GM18873 (cell line): ENCODE measurements around the gene HSPB8.
"Not testable (repeated sequence)": the region's sequence is repeated elsewhere in the genome, so short reads cannot be mapped to it uniquely, and the experiment has no call there.

Source experiments
- ATAC-seq: cut with Tn5 transposase; IDR thresholded peaks from one replicate; pipeline ENCODE4 v1.9.1; 2021; ENCODE audit warnings: mild to moderate bottlenecking, moderate library complexity, moderate number of reproducible peaks; ENCODE audit not compliant: unreplicated experiment, low FRiP score

Gene HSPB8

DNA sequence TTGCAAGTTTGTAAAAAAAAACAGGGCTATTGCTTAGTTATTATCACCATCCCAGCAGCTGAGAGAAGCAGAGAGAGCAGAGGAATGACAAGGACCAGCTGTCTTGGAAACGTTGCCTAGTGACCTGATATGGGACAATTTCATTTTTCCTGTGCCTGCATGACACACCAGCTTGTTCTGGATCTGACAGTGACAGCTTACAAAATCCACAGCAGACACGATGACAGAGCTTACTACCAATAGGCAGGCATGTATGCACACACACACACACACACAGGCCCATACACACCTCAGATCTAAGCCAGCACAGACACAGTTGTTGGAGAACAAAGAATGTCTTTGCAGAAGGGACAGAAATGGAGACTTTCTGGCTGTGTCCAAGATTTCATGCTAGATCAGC is 25.4 kb downstream of the HSPB8 start:
- ATAC-seq, result no peak

- ATAC-seq, result no peak
Observed at GRCh38 chr12:119204671-119205285, 26.0 kb downstream of the HSPB8 start.

GRCh38 chr12:119206348-119207062 is 27.8 kb downstream of the HSPB8 start:
- ATAC-seq, result no peak

DNA sequence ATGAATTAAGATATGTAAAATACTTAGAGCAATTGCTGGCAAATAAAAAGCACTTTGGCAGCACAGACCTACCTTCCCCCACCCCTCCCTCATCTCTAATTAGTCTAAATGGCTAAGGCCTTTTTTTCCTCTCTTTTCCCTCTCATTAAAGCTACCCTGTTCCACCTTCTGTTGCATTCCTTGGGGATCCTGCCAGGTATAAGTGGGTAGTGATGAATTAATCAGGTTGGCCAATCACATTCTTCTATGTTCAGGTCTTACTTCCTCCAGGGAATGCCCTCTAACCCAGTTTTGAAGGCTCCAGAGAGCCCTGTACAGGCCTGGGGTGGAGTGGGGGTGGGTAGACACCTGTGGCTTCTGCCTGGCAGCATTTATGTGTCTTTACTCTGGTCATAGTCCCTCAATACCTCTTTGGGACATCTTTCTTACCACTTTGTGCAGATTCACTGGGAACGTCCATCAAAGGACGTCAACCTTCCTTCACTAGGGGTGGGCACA is 28.4 kb downstream of the HSPB8 start:
- ATAC-seq, result no peak

- ATAC-seq, result no peak
Observed at GRCh38 chr12:119208626-119209061, 29.9 kb downstream of the HSPB8 start.

DNA sequence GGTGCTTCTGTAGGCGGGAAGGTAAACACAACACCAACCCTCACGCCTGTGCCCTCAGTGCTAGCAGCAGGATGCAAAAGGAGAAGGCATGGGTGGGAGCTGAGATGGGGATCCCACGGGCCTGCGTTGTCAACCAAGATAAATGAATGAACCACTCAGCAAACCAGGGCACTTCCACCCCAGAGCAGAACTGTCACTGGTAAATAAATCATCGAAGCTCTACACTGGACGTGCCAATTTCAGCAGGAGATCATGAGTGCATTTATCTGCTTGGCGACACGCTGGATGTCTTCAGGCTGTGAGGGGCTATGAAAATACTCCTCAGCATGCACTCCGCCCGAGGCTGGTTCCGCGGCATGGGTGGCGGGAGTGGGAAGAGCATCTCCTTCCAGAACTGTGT is 33.2 kb downstream of the HSPB8 start:
- no peak for ATAC-seq

- no peak for ATAC-seq
Observed at GRCh38 chr12:119216084-119216483, 37.4 kb downstream of the HSPB8 start.

GRCh38 chr12:119218875-119219274 is 40.1 kb downstream of the HSPB8 start:
- not testable (repeated sequence) for ATAC-seq

DNA sequence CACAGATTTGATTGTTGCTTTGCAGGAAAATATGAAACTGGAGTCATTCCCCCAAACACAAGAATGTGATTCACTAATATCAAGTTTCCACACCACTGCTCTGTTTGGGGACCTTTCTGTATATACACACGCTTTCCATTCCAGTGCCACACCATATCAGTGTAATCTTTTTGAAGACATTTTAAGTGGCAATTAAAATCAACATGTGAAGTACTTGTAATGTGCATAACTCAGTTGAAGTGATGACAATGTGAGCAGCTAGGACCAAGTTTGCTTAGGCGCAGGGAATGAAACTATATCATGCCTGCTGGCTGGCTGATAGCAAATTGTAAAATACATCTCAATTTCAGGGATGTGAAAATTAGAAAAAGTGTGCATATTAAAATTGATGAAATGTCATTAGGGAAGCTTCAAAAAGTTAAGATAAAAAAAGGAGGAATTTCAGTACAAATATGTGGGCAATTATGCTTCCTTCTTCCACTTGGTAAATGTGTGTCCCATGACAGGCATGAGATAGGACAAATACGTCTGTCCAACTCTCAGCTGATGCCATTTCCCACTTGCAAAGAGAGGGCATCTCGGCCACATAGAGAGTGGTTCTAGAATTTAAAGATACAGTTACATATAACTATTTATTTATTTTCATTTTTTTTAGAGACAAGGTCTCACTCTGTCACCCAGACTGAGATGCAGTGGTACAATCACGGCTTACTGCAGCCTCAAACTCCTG is 43.7 kb downstream of the HSPB8 start:
- ATAC-seq, result no peak

GRCh38 chr12:119225454-119225853 is 46.7 kb downstream of the HSPB8 start:
- no peak for ATAC-seq

GRCh38 chr12:119227292-119227691 is 48.6 kb downstream of the HSPB8 start:
- ATAC-seq, result no peak

- no peak for ATAC-seq
Observed at GRCh38 chr12:119229205-119229604, 50.5 kb downstream of the HSPB8 start.

GRCh38 chr12:119229837-119230236 is 51.1 kb downstream of the HSPB8 start:
- ATAC-seq, result no peak

GRCh38 chr12:119230807-119231206 is 52.1 kb downstream of the HSPB8 start:
- ATAC-seq, result no peak

- no peak for ATAC-seq
Observed at GRCh38 chr12:119231774-119232173, 53.0 kb downstream of the HSPB8 start.

GRCh38 chr12:119235197-119235751 is 56.5 kb downstream of the HSPB8 start:
- no peak for ATAC-seq

- ATAC-seq, result no peak
Observed at GRCh38 chr12:119236372-119236771, 57.6 kb downstream of the HSPB8 start.

DNA sequence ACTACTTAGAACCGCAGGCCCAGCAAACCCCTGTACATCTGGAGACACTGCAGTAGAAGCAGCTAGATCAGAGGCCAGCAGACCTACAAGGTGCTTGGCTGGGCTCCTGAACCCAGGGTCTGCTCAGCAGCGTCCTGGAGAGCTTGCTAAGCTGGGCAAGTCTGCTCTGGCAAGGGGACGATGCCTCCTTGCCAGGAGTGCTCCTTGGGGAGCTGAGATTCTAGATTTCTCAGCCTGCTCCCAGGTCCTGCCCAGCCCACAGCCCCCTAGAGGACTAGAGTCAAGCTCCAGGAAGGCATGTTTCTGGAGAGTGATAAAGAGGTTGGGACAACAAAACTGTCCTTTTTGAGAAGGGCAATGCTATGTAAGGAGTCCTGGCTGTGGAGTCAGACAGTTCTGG is 60.3 kb downstream of the HSPB8 start:
- ATAC-seq, result no peak

- ATAC-seq, result no peak
Observed at GRCh38 chr12:119241049-119241448, 62.3 kb downstream of the HSPB8 start.

GRCh38 chr12:119241580-119242169 is 62.9 kb downstream of the HSPB8 start:
- ATAC-seq, result no peak
